Liver (tissue), 9 donors: ENCODE data around the gene RBFOX1. TPM values are rescaled to one million over a fixed set of nuclear protein-coding genes. Genes with fewer than 3 reads are reported as not detected.

Source experiments
- DNase-seq: peaks from one replicate; pipeline ENCODE4 v3.0.0-alpha.2; 2017; ENCODE audit warnings: low spot score
- H3K27ac ChIP-seq, 2 donors: one replicate each; pipeline ENCODE4 v1.7.0; 2013; ENCODE audit warnings: inconsistent platforms in 2 of 2, low read length in 2 of 2, control low read depth in 1 of 2, low read depth in 1 of 2, mild to moderate bottlenecking in 1 of 2
- H3K27me3 ChIP-seq, 4 donors: one replicate each; pipeline versions ENCODE4 v1.6.1 to v1.7.0; 2013; ENCODE audit warnings: low read length in 3 of 4, inconsistent platforms in 1 of 4, mild to moderate bottlenecking in 1 of 4, moderate library complexity in 1 of 4; ENCODE audit not compliant: control insufficient read depth in 4 of 4, insufficient read depth in 4 of 4
- H3K36me3 ChIP-seq, 4 donors: one replicate each; pipeline versions ENCODE4 v1.6.1 to v1.7.0; 2013; ENCODE audit warnings: low read length in 3 of 4, mild to moderate bottlenecking in 3 of 4, low read depth in 1 of 4, moderate library complexity in 1 of 4; ENCODE audit not compliant: control insufficient read depth in 4 of 4, insufficient read depth in 3 of 4
- H3K4me1 ChIP-seq, 4 donors: one replicate each; pipeline versions ENCODE4 v1.6.1 to v1.7.0; 2013; ENCODE audit warnings: low read length in 3 of 4, mild to moderate bottlenecking in 3 of 4, moderate library complexity in 1 of 4; ENCODE audit not compliant: control insufficient read depth in 4 of 4, insufficient read depth in 4 of 4
- H3K4me3 ChIP-seq, 3 donors: one replicate each; pipeline versions ENCODE4 v1.6.1 to v1.7.0; 2013; ENCODE audit warnings: low read length in 3 of 3, control low read depth in 1 of 3, low read depth in 1 of 3, mild to moderate bottlenecking in 1 of 3
- H3K9ac ChIP-seq, 2 donors: one replicate each; pipeline ENCODE4 v1.7.0; 2013; ENCODE audit warnings: low read length in 2 of 2, mild to moderate bottlenecking in 2 of 2, moderate library complexity in 2 of 2, control low read depth in 1 of 2, low read depth in 1 of 2
- H3K9me3 ChIP-seq, 4 donors: one replicate each; pipeline versions ENCODE4 v1.6.1 to v1.7.0; 2013; ENCODE audit warnings: low read length in 3 of 4; ENCODE audit not compliant: control insufficient read depth in 4 of 4
- ATF3 ChIP-seq: IDR thresholded peaks from 2 replicates; pipeline ENCODE4 v1.6.1; 2016; ENCODE audit warnings: antibody characterized with exemption
- CTCF ChIP-seq: fragments of 150-350 bp; IDR thresholded peaks from 2 replicates; pipeline ENCODE4 v1.5.1; 2017; ENCODE audit warnings: improper control_type of control experiment, low read depth, low read length; ENCODE audit not compliant: missing input control
- EGR1 ChIP-seq, 2 donors: IDR thresholded peaks; 2 replicates each; pipeline ENCODE4 v1.6.1; 2016 to 2018; ENCODE audit warnings: antibody characterized with exemption in 2 of 2, low read depth in 2 of 2
- FOXA1 ChIP-seq: IDR thresholded peaks from 2 replicates; pipeline ENCODE4 v1.6.1; 2016; ENCODE audit warnings: antibody characterized with exemption
- FOXA2 ChIP-seq: IDR thresholded peaks from 2 replicates; pipeline ENCODE4 v1.6.1; 2016; ENCODE audit warnings: antibody characterized with exemption
- GABPA ChIP-seq, 2 donors: IDR thresholded peaks in 1 of 2; conservative IDR thresholded peaks in 1 of 2; 2 replicates each; pipeline ENCODE4 v1.6.1; 2016; ENCODE audit warnings: antibody characterized with exemption in 2 of 2, mild to moderate bottlenecking in 1 of 2, moderate library complexity in 1 of 2
- HNF4A ChIP-seq, 2 donors: conservative IDR thresholded peaks; 2 replicates each; pipeline ENCODE4 v1.6.1; 2016; ENCODE audit warnings: antibody characterized with exemption in 2 of 2, mild to moderate bottlenecking in 2 of 2
- HNF4G ChIP-seq: IDR thresholded peaks from 2 replicates; pipeline ENCODE4 v1.6.1; 2016; ENCODE audit warnings: antibody characterized with exemption
- JUND ChIP-seq, 2 donors: IDR thresholded peaks; 2 replicates each; pipeline ENCODE4 v1.6.1; 2016; ENCODE audit warnings: antibody characterized with exemption in 2 of 2
- MAX ChIP-seq: IDR thresholded peaks from 2 replicates; pipeline ENCODE4 v1.6.1; 2016; ENCODE audit warnings: antibody characterized with exemption
- NR2F2 ChIP-seq: IDR thresholded peaks from 2 replicates; pipeline ENCODE4 v1.6.1; 2016; ENCODE audit warnings: antibody characterized with exemption
- RAD21 ChIP-seq, 2 donors: IDR thresholded peaks; 2 replicates each; pipeline ENCODE4 v1.6.1; 2016; ENCODE audit warnings: antibody characterized with exemption in 2 of 2, mild to moderate bottlenecking in 2 of 2
- REST ChIP-seq: IDR thresholded peaks from 2 replicates; pipeline ENCODE4 v1.6.1; 2016; ENCODE audit warnings: antibody characterized with exemption, mild to moderate bottlenecking
- RXRA ChIP-seq, 2 donors: IDR thresholded peaks; 2 replicates each; pipeline ENCODE4 v1.6.1; 2017 to 2018; ENCODE audit warnings: antibody characterized with exemption in 2 of 2, mild to moderate bottlenecking in 1 of 2
- SP1 ChIP-seq: IDR thresholded peaks from 2 replicates; pipeline ENCODE4 v1.6.1; 2018; ENCODE audit warnings: antibody characterized with exemption, mild to moderate bottlenecking
- TAF1 ChIP-seq: conservative IDR thresholded peaks from 2 replicates; pipeline ENCODE4 v1.6.1; 2016; ENCODE audit warnings: antibody characterized with exemption, mild to moderate bottlenecking
- YY1 ChIP-seq: IDR thresholded peaks from 2 replicates; pipeline ENCODE4 v1.6.1; 2016; ENCODE audit warnings: antibody characterized with exemption, mild to moderate bottlenecking
- ZBTB33 ChIP-seq: IDR thresholded peaks from 2 replicates; pipeline ENCODE4 v1.6.1; 2016; ENCODE audit warnings: antibody characterized with exemption
- WGBS: extraction: QIAGEN DNeasy Blood & Tissue Kit; methylation state at CpG from one replicate; pipeline ENCODE4 v1.1.7; 2013; 5-methylcytosine and 5-hydroxymethylcytosine counted together
- polyA plus RNA-seq, 2 donors: library from polyadenylated mRNA; stranded (reverse) in 1 of 2; unstranded in 1 of 2; fragments of 200-250 nt in 1 of 2; fragments of >200 nt in 1 of 2; fragmentation: Nextera tagmentation in 1 of 2; extraction: Ambion mirVana in 1 of 2; gene quantifications; one replicate each; pipeline versions ENCODE4 v1.2.1 to v1.2.3, GENCODE V29; 2013 to 2015
- total RNA-seq, 2 donors: library from RNA; depleted of rRNA; stranded (reverse); fragments of >200 nt; gene quantifications; one replicate each; pipeline ENCODE4 v1.2.3, GENCODE V29; 2014
- donor health status: healthy.
- donor health status: healthy.
- donor health status: healthy.
- donor health status: healthy.
- donor health status: healthy.

Gene RBFOX1
- total and polyA plus RNA-seq, 4 donors = not detected

GRCh38 chr16:7550096-7550495 is 217.5 kb downstream of the RBFOX1 start:
- WGBS = 78% methylated on average over 7 of the region's 7 CpGs
- TF ChIP-seq TAF1 (no peak), NR2F2 (no peak), ZBTB33 (no peak), YY1 (no peak)
- H3K36me3 ChIP-seq = no peaks in the 10 kb centered on the region
- H3K9me3 ChIP-seq = no peaks in the 10 kb centered on the region
- no peak overlapping the region for H3K4me3 ChIP-seq
- peaks cover 0 to 4% (median 1%) of the 10 kb centered on the region in 4 donors for H3K27me3 ChIP-seq
- H3K4me1 ChIP-seq = no peaks in the 10 kb centered on the region
- no peak for DNase-seq
- no peak overlapping the region for H3K9ac ChIP-seq
- no peak overlapping the region for H3K27ac ChIP-seq

- TF ChIP-seq YY1 = no peak
- TF ChIP-seq ZBTB33 = no peak
- TF ChIP-seq ATF3 = no peak
- no peak for TF ChIP-seq JUND (IDR thresholded peaks at IDR 0.05)
- TF ChIP-seq EGR1 (IDR thresholded peaks at IDR 0.05; ENCODE audit: low read depth in 2 of 2) = no peak
- no peak for TF ChIP-seq NR2F2
- TF ChIP-seq FOXA1 = no peak
- TF ChIP-seq TAF1 = no peak
- TF ChIP-seq FOXA2 = no peak
- no peak for TF ChIP-seq SP1
- no peak for TF ChIP-seq CTCF
- TF ChIP-seq HNF4G = no peak
- no peak for TF ChIP-seq GABPA (IDR thresholded peaks at IDR 0.05 in 1 of 2, conservative IDR thresholded peaks at IDR 0.05 in 1 of 2)
- TF ChIP-seq MAX = no peak
- TF ChIP-seq HNF4A (conservative IDR thresholded peaks at IDR 0.05) = no peak
- TF ChIP-seq RAD21 (IDR thresholded peaks at IDR 0.05) = no peak
- no peak for TF ChIP-seq REST
- TF ChIP-seq RXRA (IDR thresholded peaks at IDR 0.05) = no peak
- Histone ChIP-seq H3K4me3 (no peak overlapping the region), H3K36me3 (no peaks in the 10 kb centered on the region), H3K27me3 (peaks cover 0 to 7% (median under 1%) of the 10 kb centered on the region in 4 donors), H3K27ac (no peak overlapping the region), H3K4me1 (no peaks in the 10 kb centered on the region), H3K9me3 (no peaks in the 10 kb centered on the region), H3K9ac (no peak overlapping the region)
- no peak for DNase-seq
- WGBS = 81% methylated on average over 7 of the region's 7 CpGs
These were observed 222.8 kb downstream of the RBFOX1 start for GRCh38 chr16:7555459-7555858.
